ENCODE data around the gene VPS26C.

Gene VPS26C

GRCh38 chr21:37233551-37234146 is 33.5 kb downstream of the VPS26C start:
- no peak overlapping the region for H3K4me3 ChIP-seq (ENCODE audit: low read depth, low read length)
- TF ChIP-seq CTCF (IDR thresholded peaks at IDR 0.05; ENCODE audit: insufficient read depth, low read length, missing control alignments), result no peak
- POLR2A ChIA-PET, result interaction anchor here (1.0 kb wide), 1 partner anchor 31 kb away, joined by 3 read pairs; no protein-coding TSS in a partner anchor
- CTCF ChIA-PET, result no interaction called here
- no peak for DNase-seq (ENCODE audit: low read depth, low spot score)

- TF ChIP-seq CTCF (IDR thresholded peaks at IDR 0.05; ENCODE audit: insufficient read depth, low read length, missing control alignments), result no peak
- no peak for DNase-seq (ENCODE audit: low read depth, low spot score)
- CTCF ChIA-PET, result interaction anchor here (1.9 kb wide), 1 partner anchor 13 kb away, joined by 8 read pairs; no protein-coding TSS in a partner anchor
- POLR2A ChIA-PET, result no interaction called here
- no peak overlapping the region for H3K4me3 ChIP-seq (ENCODE audit: low read depth, low read length)
Observed at GRCh38 chr21:37232274-37233018, 34.7 kb downstream of the VPS26C start.

GRCh38 chr21:37231671-37232070 is 35.5 kb downstream of the VPS26C start:
- POLR2A ChIA-PET, result no interaction called here
- DNase-seq (ENCODE audit: low read depth, low spot score), result no peak
- TF ChIP-seq CTCF (IDR thresholded peaks at IDR 0.05; ENCODE audit: insufficient read depth, low read length, missing control alignments), result no peak
- no peak overlapping the region for H3K4me3 ChIP-seq (ENCODE audit: low read depth, low read length)
- CTCF ChIA-PET, result interaction anchor here (1.9 kb wide), 1 partner anchor 14 kb away, joined by 8 read pairs; no protein-coding TSS in a partner anchor

GRCh38 chr21:37231249-37231645 is 35.9 kb downstream of the VPS26C start:
- POLR2A ChIA-PET, result no interaction called here
- CTCF ChIA-PET, result interaction anchor here (1.9 kb wide), 1 partner anchor 15 kb away, joined by 8 read pairs; no protein-coding TSS in a partner anchor
- no peak for DNase-seq (ENCODE audit: low read depth, low spot score)
- TF ChIP-seq CTCF (IDR thresholded peaks at IDR 0.05; ENCODE audit: insufficient read depth, low read length, missing control alignments), result no peak
- H3K4me3 ChIP-seq (ENCODE audit: low read depth, low read length), result no peak overlapping the region

- TF ChIP-seq CTCF (IDR thresholded peaks at IDR 0.05; ENCODE audit: insufficient read depth, low read length, missing control alignments), result no peak
- H3K4me3 ChIP-seq (ENCODE audit: low read depth, low read length), result no peak overlapping the region
- ChIA-PET POLR2A (no interaction called here), CTCF (no interaction called here)
- no peak for DNase-seq (ENCODE audit: low read depth, low spot score)
Observed at GRCh38 chr21:37230632-37231248, 36.4 kb downstream of the VPS26C start.

GRCh38 chr21:37228003-37228400 is 39.1 kb downstream of the VPS26C start:
- CTCF ChIA-PET, result no interaction called here
- DNase-seq (ENCODE audit: low read depth, low spot score), result no peak
- no peak for TF ChIP-seq CTCF (IDR thresholded peaks at IDR 0.05; ENCODE audit: insufficient read depth, low read length, missing control alignments)
- POLR2A ChIA-PET, result no interaction called here
- no peak overlapping the region for H3K4me3 ChIP-seq (ENCODE audit: low read depth, low read length)

Data from AG04449 (cell line).